Activated T-helper 1 cell treated with Interleukin-2 at 50 U/mL for 16 hours (primary cell): ENCODE measurements around the gene ADAP1.

ENCODE experiments used
- DNase-seq: peaks from one replicate; pipeline ENCODE4 v3.0.0-alpha.2; 2020; ENCODE audit warnings: low read depth

Gene ADAP1

GRCh38 chr7:922334-923107, 32.0 kb downstream of the ADAP1 start:
- no peak for DNase-seq

DNA sequence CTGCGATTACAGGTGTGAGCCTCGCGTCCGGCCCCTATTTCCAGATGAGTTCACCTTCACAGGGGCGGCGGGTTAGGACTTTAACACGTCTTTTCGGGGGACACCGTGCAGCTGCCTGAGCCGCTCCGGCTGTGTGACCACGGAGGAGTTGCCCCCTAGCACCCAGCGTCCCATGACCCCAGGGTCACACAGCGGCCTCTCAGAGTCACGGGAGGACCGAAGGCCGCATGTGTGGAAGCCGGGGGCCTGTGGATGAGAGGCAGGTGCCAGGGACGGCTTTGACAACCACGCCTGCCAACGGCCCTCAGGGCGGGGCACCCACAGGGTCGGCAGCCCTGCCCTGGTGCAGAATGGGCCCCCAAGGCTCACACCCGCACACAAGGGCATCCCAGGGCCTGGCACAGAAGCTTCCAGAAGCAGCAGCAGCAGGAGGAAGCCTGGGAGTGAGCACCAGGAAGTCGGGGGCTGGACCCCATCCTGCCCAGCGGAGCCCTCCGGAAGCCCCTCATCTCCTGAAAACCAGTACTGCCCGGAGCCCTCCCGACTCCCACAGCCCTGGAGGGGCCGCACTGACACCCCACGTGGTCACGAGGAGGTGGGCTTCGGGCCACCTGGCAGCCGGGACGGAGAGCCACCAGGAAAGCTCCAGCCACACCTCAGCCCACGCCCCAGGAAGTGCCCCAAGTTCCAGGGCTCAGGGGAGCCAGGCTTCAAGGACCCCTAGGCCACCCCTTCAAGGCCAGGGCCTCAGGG, 32.7 kb downstream of the ADAP1 start:
- DNase-seq = no peak

- no peak for DNase-seq
These were observed 33.4 kb downstream of the ADAP1 start for GRCh38 chr7:921071-921461.

- no peak for DNase-seq
These were observed 34.0 kb downstream of the ADAP1 start for GRCh38 chr7:920351-921070.

GRCh38 chr7:919924-920341, 34.5 kb downstream of the ADAP1 start:
- DNase-seq = no peak

DNA sequence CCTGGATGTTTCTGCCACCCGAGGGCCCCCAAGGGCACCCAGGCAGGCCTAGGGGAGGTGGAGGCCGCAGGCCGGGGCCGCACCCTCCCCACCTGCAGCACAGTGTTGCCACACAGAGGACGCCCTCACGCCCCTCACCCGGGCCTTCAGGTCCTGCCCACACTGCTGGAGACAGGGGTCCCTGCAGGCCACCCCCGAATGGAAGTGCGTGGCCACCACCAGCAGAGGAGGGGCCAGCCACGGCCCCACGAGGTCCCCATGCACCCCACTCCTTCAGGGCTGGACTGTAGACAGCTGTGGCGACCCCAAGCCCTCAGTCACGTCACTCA, 35.4 kb downstream of the ADAP1 start:
- no peak for DNase-seq

GRCh38 chr7:918441-919113, 35.9 kb downstream of the ADAP1 start:
- no peak for DNase-seq

GRCh38 chr7:918118-918425, 36.4 kb downstream of the ADAP1 start:
- no peak for DNase-seq

DNA sequence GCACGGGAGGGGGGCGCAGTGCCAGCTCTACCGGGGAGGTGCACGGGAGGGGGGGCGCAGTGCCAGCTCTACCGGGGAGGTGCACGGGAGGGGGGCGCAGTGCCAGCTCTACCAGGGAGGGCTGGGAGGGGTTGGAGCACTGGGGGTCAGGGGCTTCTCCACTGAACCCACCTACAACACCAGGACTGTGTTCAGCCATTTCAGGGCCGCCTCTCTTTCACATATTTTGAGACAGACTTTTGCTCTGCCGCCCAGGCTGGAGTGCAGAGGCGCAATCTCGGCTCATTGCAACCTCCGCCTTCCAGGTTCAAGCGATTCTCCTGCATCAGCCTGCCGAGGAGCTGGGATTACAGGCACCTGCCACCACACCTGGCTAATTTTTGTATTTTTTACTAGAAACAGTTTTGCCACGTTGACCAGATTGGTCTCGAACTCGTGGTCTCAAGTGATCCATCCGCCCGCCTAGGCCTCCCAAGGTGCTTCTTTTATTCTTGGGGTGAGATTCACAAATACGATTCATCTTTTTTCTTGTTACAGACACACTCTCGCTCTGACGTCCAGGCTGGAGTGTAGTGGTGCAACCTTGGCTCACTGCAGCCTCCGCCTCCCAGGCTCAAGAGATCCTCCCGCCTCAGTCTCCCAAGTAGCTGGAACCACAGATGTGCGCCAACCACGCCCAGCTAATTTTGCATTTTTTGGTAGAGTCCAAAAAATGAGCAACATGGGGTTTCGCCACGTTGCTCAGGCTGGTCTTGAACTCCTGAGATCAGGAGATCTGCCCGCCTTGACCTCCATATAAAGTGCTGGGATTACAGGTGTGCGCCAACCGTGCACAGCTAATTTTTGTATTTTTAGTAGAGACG, 37.0 kb downstream of the ADAP1 start:
- no peak for DNase-seq

DNA sequence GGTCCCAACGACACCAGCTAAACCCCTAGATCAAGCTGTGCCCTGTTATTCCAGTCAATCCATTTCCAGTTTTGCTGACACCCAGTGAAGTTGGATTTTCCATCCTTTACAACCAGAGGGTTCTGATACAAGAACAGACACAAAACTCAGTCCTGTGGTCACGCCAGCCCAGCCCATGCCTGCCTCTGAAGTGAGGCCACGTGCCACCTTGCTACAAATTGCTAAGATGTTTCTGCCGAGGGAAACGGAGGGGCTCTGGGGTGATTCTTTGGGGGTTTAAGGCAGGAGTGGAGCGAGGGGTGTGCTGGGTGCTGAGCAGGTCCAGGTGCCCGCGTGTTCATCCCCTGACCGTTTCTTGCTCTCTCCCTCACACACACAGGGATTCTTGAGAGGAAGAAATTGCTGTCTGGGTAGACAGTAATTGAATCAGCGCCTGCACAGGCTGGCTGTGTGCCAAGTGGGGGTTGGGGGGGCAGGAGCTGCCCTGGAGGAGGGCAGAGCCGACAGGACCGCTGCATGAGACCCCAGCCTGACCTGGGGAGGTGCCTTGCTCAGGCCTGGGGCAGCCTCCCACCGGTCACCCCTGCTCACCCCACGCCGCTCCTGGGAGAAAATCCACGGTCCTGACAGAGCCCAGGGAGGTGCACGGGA, 38.1 kb downstream of the ADAP1 start:
- no peak for DNase-seq

DNA sequence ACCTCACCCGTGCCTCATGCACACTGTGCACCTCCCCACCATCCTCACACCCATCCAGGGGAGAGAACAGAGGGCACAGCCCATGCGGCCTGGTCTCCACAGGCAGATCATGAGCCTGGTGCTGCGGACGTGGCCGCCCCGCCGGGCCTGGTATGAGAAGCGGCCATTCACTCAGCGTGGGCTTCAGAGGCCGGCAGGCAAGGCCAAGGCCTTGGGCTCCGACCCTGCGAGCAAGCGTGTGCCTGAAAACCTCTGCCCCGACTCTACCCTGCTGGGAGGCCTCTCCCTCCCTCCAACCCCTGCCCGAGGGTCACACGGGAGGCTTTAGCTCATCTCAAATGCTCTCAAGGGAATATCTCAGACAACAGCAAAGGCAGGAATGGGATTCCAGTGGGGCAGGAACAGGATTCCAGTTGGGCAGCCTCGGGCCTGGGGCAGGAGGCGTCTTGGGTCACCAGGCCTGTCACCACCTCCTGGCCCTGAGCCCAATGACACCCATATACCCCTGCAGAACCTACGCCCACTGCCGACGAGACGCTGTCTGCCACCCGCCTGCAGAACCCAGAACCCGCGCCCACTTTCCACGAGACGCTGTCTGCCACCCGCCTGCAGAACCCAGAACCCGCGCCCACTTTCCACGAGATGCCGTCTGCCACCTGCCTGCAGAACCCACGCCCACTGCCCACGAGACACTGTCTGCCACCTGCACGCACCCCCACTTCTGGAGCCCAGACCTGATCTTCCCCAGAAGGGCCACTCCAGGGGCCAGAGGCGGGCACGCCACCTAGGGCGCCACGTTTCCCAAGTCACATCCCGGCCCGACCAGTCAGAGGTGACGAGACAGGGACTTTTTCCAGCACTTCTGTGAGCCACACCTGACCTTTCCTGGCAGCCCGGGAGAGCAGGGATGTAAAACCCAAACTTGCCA, 38.9 kb downstream of the ADAP1 start:
- DNase-seq = no peak

DNA sequence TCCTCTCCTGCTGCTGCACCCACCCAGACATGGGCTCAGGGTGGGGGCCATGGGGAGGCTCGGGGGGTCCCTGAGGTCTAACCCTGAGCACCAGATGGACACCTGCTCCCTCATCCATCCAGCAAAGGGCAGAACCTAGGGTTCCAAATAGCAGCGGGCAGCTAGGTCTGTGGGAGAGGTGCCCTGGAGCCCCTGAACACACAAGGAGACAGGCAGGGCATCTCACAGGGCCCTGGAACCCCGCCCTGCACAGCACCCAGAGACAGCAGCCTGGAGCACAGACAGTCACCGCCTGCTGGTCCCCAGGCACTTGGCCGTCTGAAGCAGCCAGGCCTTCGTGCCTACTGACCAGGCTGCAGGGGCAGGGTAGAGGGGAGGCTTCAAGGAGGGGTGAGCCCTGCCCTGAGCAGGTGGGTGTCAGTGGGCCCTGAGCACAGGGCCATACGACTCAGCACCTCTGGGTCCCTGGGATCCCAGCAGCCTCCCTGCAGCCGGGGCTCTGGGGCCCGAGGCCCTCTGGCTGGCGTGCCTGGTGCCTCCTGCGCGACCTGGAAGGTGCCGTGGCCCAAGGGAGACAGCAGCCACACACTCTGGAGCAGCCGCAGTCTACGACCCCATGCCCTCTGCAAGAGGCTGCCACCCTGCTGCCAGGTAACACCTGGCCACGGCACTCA, 39.8 kb downstream of the ADAP1 start:
- DNase-seq = no peak

- no peak for DNase-seq
These were observed 40.6 kb downstream of the ADAP1 start for GRCh38 chr7:913736-914520.

- DNase-seq = no peak
These were observed 42.5 kb downstream of the ADAP1 start for GRCh38 chr7:911791-912480.

DNA sequence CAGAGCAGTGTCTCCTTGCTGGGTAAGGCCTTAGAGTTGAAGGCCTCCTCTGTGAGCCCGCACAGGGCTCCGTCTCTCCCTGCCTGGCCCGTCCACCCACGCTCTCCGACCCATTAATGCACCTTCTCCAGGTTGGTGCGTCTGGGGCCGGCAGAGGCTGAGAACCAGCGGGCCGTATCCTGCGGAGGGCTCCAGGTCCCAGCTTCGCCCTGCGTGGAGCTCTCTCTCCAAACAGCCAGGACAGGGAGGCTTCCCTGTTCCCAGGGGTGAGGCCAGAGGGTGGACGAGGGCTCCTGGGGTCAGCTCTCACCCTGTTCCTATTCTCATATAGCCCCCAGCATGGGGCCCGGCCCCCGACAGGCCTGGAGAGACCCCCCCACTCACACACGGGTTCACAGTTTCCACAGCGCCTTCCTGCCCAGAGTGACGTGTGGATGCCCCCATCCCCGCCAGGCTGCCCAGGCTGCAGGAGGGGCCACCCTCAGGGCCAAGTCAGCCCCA, 43.5 kb downstream of the ADAP1 start:
- no peak for DNase-seq

- no peak for DNase-seq
These were observed 44.0 kb downstream of the ADAP1 start for GRCh38 chr7:910441-910861.

- DNase-seq = no peak
These were observed 44.8 kb downstream of the ADAP1 start for GRCh38 chr7:909358-910329.
